ENCODE data around the gene PATZ1. TPM values are rescaled to one million over a fixed set of nuclear protein-coding genes. Genes with fewer than 3 reads are reported as not detected.

Gene PATZ1
- total and polyA plus RNA-seq, 8 donors, result 19.9 to 72.4 (median 66.0) TPM

- H3K9me3 ChIP-seq, result no peaks in the 10 kb centered on the region
- H3K27me3 ChIP-seq, result no peaks in the 10 kb centered on the region
- H3K27ac ChIP-seq, result no peak overlapping the region
- ATAC-seq (no peak), DNase-seq (no peak)
- TF ChIP-seq, protein P1, sequence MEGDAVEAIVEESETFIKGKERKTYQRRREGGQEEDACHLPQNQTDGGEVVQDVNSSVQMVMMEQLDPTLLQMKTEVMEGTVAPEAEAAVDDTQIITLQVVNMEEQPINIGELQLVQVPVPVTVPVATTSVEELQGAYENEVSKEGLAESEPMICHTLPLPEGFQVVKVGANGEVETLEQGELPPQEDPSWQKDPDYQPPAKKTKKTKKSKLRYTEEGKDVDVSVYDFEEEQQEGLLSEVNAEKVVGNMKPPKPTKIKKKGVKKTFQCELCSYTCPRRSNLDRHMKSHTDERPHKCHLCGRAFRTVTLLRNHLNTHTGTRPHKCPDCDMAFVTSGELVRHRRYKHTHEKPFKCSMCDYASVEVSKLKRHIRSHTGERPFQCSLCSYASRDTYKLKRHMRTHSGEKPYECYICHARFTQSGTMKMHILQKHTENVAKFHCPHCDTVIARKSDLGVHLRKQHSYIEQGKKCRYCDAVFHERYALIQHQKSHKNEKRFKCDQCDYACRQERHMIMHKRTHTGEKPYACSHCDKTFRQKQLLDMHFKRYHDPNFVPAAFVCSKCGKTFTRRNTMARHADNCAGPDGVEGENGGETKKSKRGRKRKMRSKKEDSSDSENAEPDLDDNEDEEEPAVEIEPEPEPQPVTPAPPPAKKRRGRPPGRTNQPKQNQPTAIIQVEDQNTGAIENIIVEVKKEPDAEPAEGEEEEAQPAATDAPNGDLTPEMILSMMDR (IDR thresholded peaks at IDR 0.05), result no peak
- peaks cover 4 to 31% of the 10 kb centered on the region in 2 donors for H3K4me1 ChIP-seq
- H3K36me3 ChIP-seq, result no peaks in the 10 kb centered on the region
- H3K4me3 ChIP-seq, result no peak overlapping the region
- intact Hi-C loops (cut with DNase I), result no loop called here
Observed at GRCh38 chr22:31300896-31301295, 45.2 kb downstream of the PATZ1 start.

DNA sequence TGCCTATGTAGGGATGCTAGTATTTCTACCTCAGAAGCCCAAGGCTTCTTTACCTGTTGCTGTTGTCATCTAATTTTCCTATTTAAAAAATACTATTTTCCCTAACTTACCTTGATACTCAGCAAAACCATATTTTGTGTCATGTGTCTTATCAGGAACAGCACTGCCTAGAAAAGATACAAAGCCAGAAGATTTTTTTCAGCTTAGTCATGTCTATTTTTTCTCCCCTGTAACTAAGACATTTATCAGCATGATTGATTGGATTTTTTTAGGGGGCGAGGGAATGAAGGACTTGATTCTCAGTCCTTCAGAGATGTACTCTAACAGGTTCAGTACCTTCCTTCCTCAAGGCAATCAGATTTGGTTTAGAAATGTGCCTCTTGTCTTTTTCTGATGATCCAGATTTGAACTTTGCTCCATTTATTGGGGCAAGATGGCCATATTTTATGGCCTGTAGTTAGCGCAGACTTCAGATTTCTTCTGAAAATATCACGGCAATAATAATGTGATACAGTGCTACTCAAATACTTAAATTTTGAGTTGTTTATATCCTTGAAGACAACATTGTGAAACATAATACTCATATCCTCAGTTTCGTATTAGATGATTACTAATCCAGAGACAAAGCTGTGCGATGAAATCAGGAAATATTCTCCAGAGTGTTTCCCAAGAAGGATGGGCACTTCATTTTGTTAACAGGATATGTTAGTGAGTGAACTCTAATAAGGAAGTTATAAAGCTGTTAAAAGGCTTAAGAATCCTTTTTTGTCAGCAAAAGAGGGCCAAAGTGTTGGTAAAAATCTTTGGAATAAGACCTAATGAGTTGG lies 50.1 kb downstream of the PATZ1 start:
- Histone ChIP-seq H3K9me3 (no peaks in the 10 kb centered on the region), H3K27me3 (peaks cover 0 to 16% of the 10 kb centered on the region in 2 donors), H3K4me3 (no peak overlapping the region), H3K4me1 (peaks cover 7 to 62% of the 10 kb centered on the region in 2 donors), H3K36me3 (no peaks in the 10 kb centered on the region), H3K27ac (peak overlapping the region; percentile 41 to 68)
- intact Hi-C loops (cut with DNase I), result no loop called here
- DNase-seq (no peak), ATAC-seq (no peak)
- TF ChIP-seq, protein P1 (IDR thresholded peaks at IDR 0.05), result no peak

DNA sequence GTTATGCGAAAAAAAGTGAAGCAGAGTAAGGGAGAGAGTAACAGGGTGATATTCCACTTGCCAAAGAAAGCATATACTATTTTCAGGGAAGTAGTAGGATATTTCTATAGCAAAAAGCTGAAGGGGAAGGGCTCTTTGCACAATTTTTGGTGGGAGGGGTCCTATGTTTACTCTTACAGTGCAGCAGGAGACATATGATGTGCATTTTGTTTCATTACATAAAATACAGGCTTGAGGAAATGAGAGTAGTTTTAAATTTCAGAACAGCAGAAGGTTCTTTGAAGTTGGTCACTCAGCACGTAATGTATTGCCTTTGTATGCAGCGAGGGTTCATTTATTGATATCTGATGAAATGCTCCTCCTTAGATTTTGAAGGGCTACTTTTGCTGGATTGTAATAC lies 50.8 kb downstream of the PATZ1 start:
- H3K4me3 ChIP-seq, result no peak overlapping the region
- no peaks in the 10 kb centered on the region for H3K9me3 ChIP-seq
- DNase-seq (no peak), ATAC-seq (no peak)
- TF ChIP-seq, protein P1 (IDR thresholded peaks at IDR 0.05), result no peak
- H3K27me3 ChIP-seq, result peaks cover 0 to 18% of the 10 kb centered on the region in 2 donors
- no peaks in the 10 kb centered on the region for H3K36me3 ChIP-seq
- peaks cover 7 to 64% of the 10 kb centered on the region in 2 donors for H3K4me1 ChIP-seq
- H3K27ac ChIP-seq, result peak overlapping the region; percentile 41 to 68
- intact Hi-C loops (cut with DNase I), result no loop called here

DNA sequence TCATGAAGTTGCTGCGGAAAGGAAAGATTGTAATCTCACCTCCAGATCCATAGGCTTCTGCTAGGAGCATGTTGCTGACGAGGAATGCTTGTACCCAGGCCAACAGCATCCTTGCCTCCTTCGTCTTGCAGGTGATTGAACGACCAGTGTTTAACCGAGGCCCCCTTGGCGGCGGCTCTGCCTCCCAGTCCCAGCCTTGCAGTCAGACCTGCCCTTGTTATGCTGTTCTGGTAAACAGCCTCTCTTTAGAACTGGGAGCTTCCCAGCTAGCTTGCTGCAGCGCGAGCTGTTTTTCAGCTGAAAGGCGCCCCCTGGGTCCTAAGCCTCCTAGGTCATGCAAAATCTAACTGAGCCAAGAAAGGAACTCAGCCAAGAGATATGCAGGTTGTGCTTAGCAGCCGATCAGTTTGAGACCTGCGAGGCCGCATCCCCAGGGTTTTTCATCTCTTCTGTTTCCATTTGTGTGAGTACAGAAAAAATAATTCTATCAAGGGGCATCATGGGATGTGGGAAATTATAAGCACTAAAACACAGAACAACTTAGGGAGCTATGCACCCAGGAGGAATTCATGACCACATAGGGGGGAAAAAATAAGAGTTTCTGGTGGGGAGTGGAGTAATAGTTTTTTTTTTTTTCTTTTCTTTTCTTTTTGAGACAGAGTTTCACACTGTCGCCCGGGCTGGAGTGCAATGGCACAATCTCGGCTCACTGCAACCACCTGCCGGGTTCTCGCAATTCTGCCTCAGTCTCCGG lies 53.7 kb downstream of the PATZ1 start, which contains the start of gene PIK3IP1:
PIK3IP1 (minus strand) TSS at position 253 of the 754 bp plus-strand sequence; CDS start at position 109, 144 bp downstream.
- ATAC-seq, result peak; percentile 64

More for the DNA sequence above, 53.7 kb downstream of the PATZ1 start, which contains the start of gene PIK3IP1:
- Histone ChIP-seq H3K9me3 (no peaks in the 10 kb centered on the region), H3K4me3 (peak within 1 kb of the TSS; percentile 72 to 83), H3K36me3 (no peaks in the 10 kb centered on the region), H3K4me1 (peaks cover 18 to 92% of the 10 kb centered on the region in 2 donors), H3K27ac (peak within 1 kb of the TSS; percentile 90 to 97), H3K27me3 (peaks cover 0 to 18% of the 10 kb centered on the region in 2 donors)
- TF ChIP-seq, protein P1 (IDR thresholded peaks at IDR 0.05), result peak; percentile 39 to 49
- intact Hi-C loops (cut with DNase I), result no loop called here
- peak; percentile 72 to 93 (median 88) for DNase-seq

All from left lung (tissue), 10 donors.